B cell (primary cell): ENCODE data around the gene MS4A1. TPM values are rescaled to one million over a fixed set of nuclear protein-coding genes. Genes with fewer than 3 reads are reported as not detected.
A peak's percentile ranks its signal among the peaks of the same experiment; 100 is the strongest.

Source experiments
- ATAC-seq: fragments of 200-7000 bp; cut with Tn5 transposase; one replicate; pipeline ENCODE4 v1.10.0; 2021; ENCODE audit warnings: low read depth, mild to moderate bottlenecking, moderate number of reproducible peaks, moderate library complexity
- CTCF ChIA-PET: fragments of 350-600 bp; sonication (Branson Sonifier 250); formaldehyde crosslinking; loops from one replicate; lab custom pipeline; 2021; ENCODE audit warnings: antibody characterized with exemption, inconsistent platforms; lab: Charles Lee
- POLR2A ChIA-PET: fragments of 350-600 bp; sonication (Branson Sonifier 250); formaldehyde crosslinking; loops from one replicate; lab custom pipeline; 2021; ENCODE audit warnings: antibody characterized with exemption; lab: Charles Lee
- DNase-seq: peaks from one replicate; pipeline ENCODE4 v3.0.0; 2013
- H2AFZ ChIP-seq: 2 replicates; pipeline ENCODE4 v1.6.1; 2012; ENCODE audit warnings: mild to moderate bottlenecking, low read depth, low read length; ENCODE audit not compliant: insufficient read depth, poor library complexity, severe bottlenecking
- H3K27ac ChIP-seq, 2 donors: 1 replicate in 1 of 2; 2 replicates in 1 of 2; pipeline ENCODE4 v1.5.1; 2012 to 2013; ENCODE audit warnings: low read length in 2 of 2, mild to moderate bottlenecking in 2 of 2, moderate library complexity in 1 of 2
- H3K27me3 ChIP-seq, 4 experiments: fragments of 200-600 bp in 1 of 4; sonication (generic) in 1 of 4; replicated peaks in 1 of 4; 1 replicate in 2 of 4; 2 replicates in 2 of 4; pipeline versions ENCODE4 v1.6.1 to v1.7.0; 2013 to 2016; ENCODE audit warnings: low read length in 3 of 4, mild to moderate bottlenecking in 2 of 4, mixed read lengths in 1 of 4, moderate library complexity in 1 of 4; ENCODE audit not compliant: insufficient read depth in 4 of 4, control insufficient read depth in 3 of 4; ENCODE audit errors: control extremely low read depth in 1 of 4
- H3K36me3 ChIP-seq, 2 experiments: replicated peaks in 1 of 2; 1 replicate in 1 of 2; 2 replicates in 1 of 2; pipeline versions ENCODE4 v1.6.1 to v1.7.1; 2013; ENCODE audit warnings: low read length in 1 of 2; ENCODE audit not compliant: insufficient read depth in 2 of 2, control insufficient read depth in 1 of 2; ENCODE audit errors: control extremely low read depth in 1 of 2, extremely low read depth in 1 of 2
- H3K4me1 ChIP-seq, 2 donors: fragments of 200-600 bp in 1 of 2; sonication (generic) in 1 of 2; 1 replicate in 1 of 2; 2 replicates in 1 of 2; pipeline versions ENCODE4 v1.5.1 to v1.6.1; 2013 to 2017; ENCODE audit warnings: low read length in 2 of 2; ENCODE audit not compliant: control insufficient read depth in 2 of 2, insufficient read depth in 2 of 2
- H3K4me2 ChIP-seq: replicated peaks from 2 replicates; pipeline ENCODE3; 2012; ENCODE audit warnings: mild to moderate bottlenecking, low read depth, low read length; ENCODE audit not compliant: poor library complexity, severe bottlenecking
- H3K4me3 ChIP-seq, 5 experiments: fragments of 200-600 bp in 1 of 5; sonication (generic) in 1 of 5; 1 replicate in 3 of 5; 2 replicates in 2 of 5; pipeline versions ENCODE4 v1.5.1 to v1.7.0; 2011 to 2016; ENCODE audit warnings: low read length in 4 of 5, mild to moderate bottlenecking in 4 of 5, low read depth in 2 of 5, control low read depth in 1 of 5, moderate library complexity in 1 of 5; ENCODE audit not compliant: insufficient read depth in 1 of 5; ENCODE audit errors: control extremely low read depth in 1 of 5, extremely low read depth in 1 of 5
- H3K79me2 ChIP-seq: fragments of 200-600 bp; sonication (generic); one replicate; pipeline ENCODE4 v1.6.0; 2016; ENCODE audit warnings: low read length; ENCODE audit not compliant: control insufficient read depth, insufficient read depth
- H3K9ac ChIP-seq: fragments of 200-600 bp; sonication (generic); 2 replicates; pipeline ENCODE4 v1.6.1; 2017; ENCODE audit warnings: mild to moderate bottlenecking, low read length, moderate library complexity
- H3K9me3 ChIP-seq, 3 donors: one replicate each; pipeline versions ENCODE4 v1.6.1 to v1.7.1; 2013; ENCODE audit warnings: low read length in 2 of 3; ENCODE audit not compliant: control insufficient read depth in 2 of 3, insufficient read depth in 1 of 3; ENCODE audit errors: control extremely low read depth in 1 of 3
- H4K20me1 ChIP-seq: 2 replicates; pipeline ENCODE4 v1.6.0; 2012; ENCODE audit warnings: mild to moderate bottlenecking, low read length; ENCODE audit not compliant: insufficient read depth, control insufficient read depth, poor library complexity, severe bottlenecking
- H3K27ac Mint-ChIP-seq: one replicate; pipeline ENCODE4 v1.8.0; 2021; ENCODE audit warnings: mixed read lengths
- H3K27me3 Mint-ChIP-seq: one replicate; pipeline ENCODE4 v1.8.0; 2021; ENCODE audit warnings: mixed read lengths
- H3K4me1 Mint-ChIP-seq: one replicate; pipeline ENCODE4 v1.8.0; 2021; ENCODE audit warnings: mixed read lengths
- H3K4me3 Mint-ChIP-seq: one replicate; pipeline ENCODE4 v1.8.0; 2021; ENCODE audit warnings: mixed read lengths
- H3K9me3 Mint-ChIP-seq: one replicate; pipeline ENCODE4 v1.8.0; 2022; ENCODE audit warnings: mixed read lengths; ENCODE audit not compliant: insufficient read depth
- EZH2 ChIP-seq: IDR thresholded peaks from 2 replicates; pipeline ENCODE4 v1.6.1; 2012; ENCODE audit warnings: borderline replicate concordance, low read depth, mild to moderate bottlenecking, moderate library complexity, low read length; ENCODE audit not compliant: insufficient read depth, poor library complexity, severe bottlenecking
- WGBS: methylation state at CpG from one replicate; pipeline ENCODE4 v1.1.5; 2013; ENCODE audit warnings: missing lambda C conversion rate; ENCODE audit not compliant: insufficient coverage; 5-methylcytosine and 5-hydroxymethylcytosine counted together
- intact Hi-C: fragments of 100-400 bp; cut with micrococcal nuclease; formaldehyde crosslinking; loops from one replicate; pipeline ENCODE4 v1.10.0; 2022
- polyA plus RNA-seq: library from polyadenylated mRNA; depleted of rRNA; stranded (reverse); fragments of >200 nt; gene quantifications from 2 replicates; pipeline ENCODE4 v1.2.3, GENCODE V29; 2012
- total RNA-seq, 2 donors: library from RNA; stranded (reverse); fragments of 120-200 nt in 1 of 2; gene quantifications; 1 replicate in 1 of 2; 2 replicates in 1 of 2; pipeline versions ENCODE4 v1.2.3 to v1.2.4, GENCODE V29; 2013 to 2022
- TF ChIP-seq, protein P1 (sequence below): fragments of 200-600 bp; IDR thresholded peaks from one replicate; pipeline ENCODE4 v1.8.0; 2022; ENCODE audit warnings: antibody characterized with exemption, mild to moderate bottlenecking

The MS4A1 gene
- total and polyA plus RNA-seq, 2 donors (not counting 1 experiment from before 2014, with no cell fraction given): 1,202 to 5,160 TPM

DNA sequence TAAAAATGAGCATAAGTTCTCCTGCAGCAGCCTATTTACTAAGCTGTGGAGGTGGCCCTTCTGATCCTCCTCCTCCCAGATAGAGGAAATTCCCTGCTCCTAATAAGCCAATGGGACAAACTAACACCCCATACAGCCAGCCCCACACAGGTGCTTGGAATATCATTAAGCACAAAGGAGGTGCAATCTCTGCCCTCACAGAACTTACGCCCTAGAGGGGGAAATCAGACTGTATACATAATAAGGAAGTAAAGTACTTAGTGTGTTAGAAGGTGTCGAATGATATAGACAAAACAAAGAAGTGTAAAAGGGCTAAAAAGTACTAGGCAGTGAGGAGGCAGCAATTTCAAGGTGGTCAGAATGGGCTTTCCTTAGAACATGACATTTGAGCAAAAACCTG, 42.8 kb downstream of the MS4A1 start:
- peak overlapping the region; percentile 84 to 88 for H3K27ac ChIP-seq
- H3K4me2 ChIP-seq: peak overlapping the region; percentile 66
- no peaks in the 10 kb centered on the region for H4K20me1 ChIP-seq
- H2AFZ ChIP-seq: peak overlapping the region; percentile 41
- Mint-ChIP-seq H3K27ac (peak overlapping the region; percentile 79), H3K27me3 (no peaks in the 10 kb centered on the region), H3K4me1 (peaks cover 26% of the 10 kb centered on the region), H3K9me3 (no peaks in the 10 kb centered on the region), H3K4me3 (peak overlapping the region; percentile 51)
- no peaks in the 10 kb centered on the region for H3K27me3 ChIP-seq
- intact Hi-C loops: no loop called here
- H3K4me3 ChIP-seq: peak overlapping the region in 2 of 5 experiments; percentile 4 to 26
- no peaks in the 10 kb centered on the region for H3K36me3 ChIP-seq
- ChIA-PET POLR2A (no interaction called here), CTCF (interaction anchor here (1.1 to 2.7 kb wide), 5 partner anchors 12 to 150 kb away, joined by 3 to 11 read pairs (median 6); no protein-coding TSS in a partner anchor)
- H3K9ac ChIP-seq: peak overlapping the region; percentile 21
- H3K79me2 ChIP-seq: no peaks in the 10 kb centered on the region
- H3K9me3 ChIP-seq: no peaks in the 10 kb centered on the region
- H3K4me1 ChIP-seq: peaks cover 27 to 35% of the 10 kb centered on the region in 2 donors
- TF ChIP-seq, protein P1, sequence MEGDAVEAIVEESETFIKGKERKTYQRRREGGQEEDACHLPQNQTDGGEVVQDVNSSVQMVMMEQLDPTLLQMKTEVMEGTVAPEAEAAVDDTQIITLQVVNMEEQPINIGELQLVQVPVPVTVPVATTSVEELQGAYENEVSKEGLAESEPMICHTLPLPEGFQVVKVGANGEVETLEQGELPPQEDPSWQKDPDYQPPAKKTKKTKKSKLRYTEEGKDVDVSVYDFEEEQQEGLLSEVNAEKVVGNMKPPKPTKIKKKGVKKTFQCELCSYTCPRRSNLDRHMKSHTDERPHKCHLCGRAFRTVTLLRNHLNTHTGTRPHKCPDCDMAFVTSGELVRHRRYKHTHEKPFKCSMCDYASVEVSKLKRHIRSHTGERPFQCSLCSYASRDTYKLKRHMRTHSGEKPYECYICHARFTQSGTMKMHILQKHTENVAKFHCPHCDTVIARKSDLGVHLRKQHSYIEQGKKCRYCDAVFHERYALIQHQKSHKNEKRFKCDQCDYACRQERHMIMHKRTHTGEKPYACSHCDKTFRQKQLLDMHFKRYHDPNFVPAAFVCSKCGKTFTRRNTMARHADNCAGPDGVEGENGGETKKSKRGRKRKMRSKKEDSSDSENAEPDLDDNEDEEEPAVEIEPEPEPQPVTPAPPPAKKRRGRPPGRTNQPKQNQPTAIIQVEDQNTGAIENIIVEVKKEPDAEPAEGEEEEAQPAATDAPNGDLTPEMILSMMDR: no peak
- no peak for TF ChIP-seq EZH2
- ATAC-seq (peak; percentile 34), DNase-seq (peak; percentile 72)
- 0% methylated on average over 1 of the region's 2 CpGs for WGBS

DNA sequence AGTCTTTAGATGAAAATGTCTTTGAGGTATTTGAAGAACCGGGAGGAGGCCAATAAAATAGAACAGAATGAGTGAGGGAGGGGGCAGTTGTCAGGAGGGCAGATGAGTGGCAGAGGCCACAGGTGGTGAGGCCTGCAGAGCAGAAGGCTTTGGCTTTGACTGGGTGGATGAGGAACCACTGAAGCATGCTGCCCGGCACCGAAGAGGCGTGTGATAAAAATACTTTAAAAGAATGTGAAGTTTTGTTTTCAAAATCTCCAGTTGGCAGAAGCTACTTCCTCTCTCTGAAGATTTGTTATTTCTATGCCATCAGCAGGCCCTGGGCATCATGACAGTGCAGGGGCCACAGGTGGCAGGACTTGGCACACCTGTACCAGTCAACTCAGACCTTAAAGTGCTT, 43.2 kb downstream of the MS4A1 start:
- intact Hi-C loops: no loop called here
- H3K4me3 Mint-ChIP-seq: peak overlapping the region; percentile 51
- ATAC-seq: peak; percentile 96
- peak; percentile 81 for DNase-seq
- H3K4me1 ChIP-seq: peaks cover 27 to 35% of the 10 kb centered on the region in 2 donors
- peaks cover 26% of the 10 kb centered on the region for H3K4me1 Mint-ChIP-seq
- H3K27me3 ChIP-seq: no peaks in the 10 kb centered on the region
- H2AFZ ChIP-seq: peak overlapping the region; percentile 41
- TF ChIP-seq, protein P1: no peak
- no peak for TF ChIP-seq EZH2
- H3K79me2 ChIP-seq: no peaks in the 10 kb centered on the region
- POLR2A ChIA-PET: interaction anchor here (0.6 to 1.0 kb wide), 2 partner anchors 21 to 932 kb away, joined by 3 to 4 read pairs; no protein-coding TSS in a partner anchor
- peak overlapping the region; percentile 66 for H3K4me2 ChIP-seq
- no peaks in the 10 kb centered on the region for H3K27me3 Mint-ChIP-seq
- H3K36me3 ChIP-seq: no peaks in the 10 kb centered on the region
- H3K9me3 Mint-ChIP-seq: no peaks in the 10 kb centered on the region
- 0% methylated on average over 1 of the region's 4 CpGs for WGBS
- H3K9ac ChIP-seq: peak overlapping the region; percentile 21
- no peaks in the 10 kb centered on the region for H3K9me3 ChIP-seq
- H4K20me1 ChIP-seq: no peaks in the 10 kb centered on the region
- CTCF ChIA-PET: interaction anchor here (0.8 to 2.7 kb wide), 5 partner anchors 12 to 151 kb away, joined by 3 to 11 read pairs (median 6); no protein-coding TSS in a partner anchor
- peak overlapping the region; percentile 79 for H3K27ac Mint-ChIP-seq
- H3K4me3 ChIP-seq: peak overlapping the region in 2 of 5 experiments; percentile 4 to 26
- peak overlapping the region; percentile 84 to 88 for H3K27ac ChIP-seq
